ENCODE measurements around the gene TDO2. TPM values are rescaled to one million over a fixed set of nuclear protein-coding genes. Genes with fewer than 3 reads are reported as not detected.

TDO2 gene
- total and polyA plus RNA-seq, 2 of the 13 experiments (the other 11 are each of a cell fraction or from before 2014, with no cell fraction given) = not detected

DNA sequence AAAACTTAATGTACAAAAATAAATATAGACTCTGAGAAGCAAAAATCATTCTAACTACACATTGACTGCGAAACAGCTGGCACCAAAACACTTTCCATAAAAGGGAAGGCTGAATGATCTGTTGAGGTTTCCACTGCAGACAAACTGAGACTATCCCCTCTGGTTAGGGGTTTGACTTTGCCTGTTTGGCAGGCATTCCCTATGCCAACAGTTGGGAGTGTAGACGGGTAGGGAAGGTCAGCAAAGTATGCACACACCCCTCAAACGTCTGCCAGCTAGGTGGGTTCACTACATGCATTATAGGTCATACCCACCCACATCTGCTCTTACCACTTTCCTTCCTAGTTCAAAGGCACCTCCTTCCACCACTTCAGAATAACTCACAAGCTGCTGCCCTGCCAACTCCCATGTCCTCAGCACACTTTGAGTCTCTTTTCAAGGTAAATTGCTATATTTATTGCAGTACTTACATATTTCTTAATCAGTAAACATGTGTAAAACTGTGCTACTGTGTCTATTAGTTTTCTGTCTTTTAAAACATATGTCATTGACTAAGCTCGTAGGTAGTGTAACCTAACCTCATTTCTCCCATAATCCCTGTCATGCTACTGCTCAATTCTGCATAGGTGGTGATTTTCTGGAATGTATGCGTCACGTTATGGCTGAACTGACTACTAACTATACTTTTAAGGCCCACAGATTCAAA lies 37.7 kb downstream of the TDO2 start (continued):
- TF ChIP-seq, protein P1, sequence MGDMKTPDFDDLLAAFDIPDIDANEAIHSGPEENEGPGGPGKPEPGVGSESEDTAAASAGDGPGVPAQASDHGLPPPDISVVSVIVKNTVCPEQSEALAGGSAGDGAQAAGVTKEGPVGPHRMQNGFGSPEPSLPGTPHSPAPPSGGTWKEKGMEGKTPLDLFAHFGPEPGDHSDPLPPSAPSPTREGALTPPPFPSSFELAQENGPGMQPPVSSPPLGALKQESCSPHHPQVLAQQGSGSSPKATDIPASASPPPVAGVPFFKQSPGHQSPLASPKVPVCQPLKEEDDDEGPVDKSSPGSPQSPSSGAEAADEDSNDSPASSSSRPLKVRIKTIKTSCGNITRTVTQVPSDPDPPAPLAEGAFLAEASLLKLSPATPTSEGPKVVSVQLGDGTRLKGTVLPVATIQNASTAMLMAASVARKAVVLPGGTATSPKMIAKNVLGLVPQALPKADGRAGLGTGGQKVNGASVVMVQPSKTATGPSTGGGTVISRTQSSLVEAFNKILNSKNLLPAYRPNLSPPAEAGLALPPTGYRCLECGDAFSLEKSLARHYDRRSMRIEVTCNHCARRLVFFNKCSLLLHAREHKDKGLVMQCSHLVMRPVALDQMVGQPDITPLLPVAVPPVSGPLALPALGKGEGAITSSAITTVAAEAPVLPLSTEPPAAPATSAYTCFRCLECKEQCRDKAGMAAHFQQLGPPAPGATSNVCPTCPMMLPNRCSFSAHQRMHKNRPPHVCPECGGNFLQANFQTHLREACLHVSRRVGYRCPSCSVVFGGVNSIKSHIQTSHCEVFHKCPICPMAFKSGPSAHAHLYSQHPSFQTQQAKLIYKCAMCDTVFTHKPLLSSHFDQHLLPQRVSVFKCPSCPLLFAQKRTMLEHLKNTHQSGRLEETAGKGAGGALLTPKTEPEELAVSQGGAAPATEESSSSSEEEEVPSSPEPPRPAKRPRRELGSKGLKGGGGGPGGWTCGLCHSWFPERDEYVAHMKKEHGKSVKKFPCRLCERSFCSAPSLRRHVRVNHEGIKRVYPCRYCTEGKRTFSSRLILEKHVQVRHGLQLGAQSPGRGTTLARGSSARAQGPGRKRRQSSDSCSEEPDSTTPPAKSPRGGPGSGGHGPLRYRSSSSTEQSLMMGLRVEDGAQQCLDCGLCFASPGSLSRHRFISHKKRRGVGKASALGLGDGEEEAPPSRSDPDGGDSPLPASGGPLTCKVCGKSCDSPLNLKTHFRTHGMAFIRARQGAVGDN (CRISPR knock-in tag; IDR thresholded peaks at IDR 0.05) = no peak
- TF ChIP-seq ZNF816 (CRISPR knock-in tag; IDR thresholded peaks at IDR 0.05; ENCODE audit: borderline replicate concordance) = no peak
- no peak for TF ChIP-seq TCF12 (IDR thresholded peaks at IDR 0.05)
- no peak for TF ChIP-seq TCF12 (CRISPR knock-in tag; IDR thresholded peaks at IDR 0.05)
- no peak for TF ChIP-seq PITX1 (CRISPR knock-in tag; IDR thresholded peaks at IDR 0.05)
- TF ChIP-seq MYNN (CRISPR knock-in tag; IDR thresholded peaks at IDR 0.05; ENCODE audit: low read depth) = no peak
- no peak for TF ChIP-seq ZNF335 (CRISPR knock-in tag; IDR thresholded peaks at IDR 0.05)
- no peak for TF ChIP-seq ARNT (IDR thresholded peaks at IDR 0.05)
- TF ChIP-seq ARHGAP35 (CRISPR knock-in tag; IDR thresholded peaks at IDR 0.05; ENCODE audit: borderline replicate concordance) = no peak
- no peak for TF ChIP-seq NFYB (CRISPR knock-in tag; IDR thresholded peaks at IDR 0.05)

DNA sequence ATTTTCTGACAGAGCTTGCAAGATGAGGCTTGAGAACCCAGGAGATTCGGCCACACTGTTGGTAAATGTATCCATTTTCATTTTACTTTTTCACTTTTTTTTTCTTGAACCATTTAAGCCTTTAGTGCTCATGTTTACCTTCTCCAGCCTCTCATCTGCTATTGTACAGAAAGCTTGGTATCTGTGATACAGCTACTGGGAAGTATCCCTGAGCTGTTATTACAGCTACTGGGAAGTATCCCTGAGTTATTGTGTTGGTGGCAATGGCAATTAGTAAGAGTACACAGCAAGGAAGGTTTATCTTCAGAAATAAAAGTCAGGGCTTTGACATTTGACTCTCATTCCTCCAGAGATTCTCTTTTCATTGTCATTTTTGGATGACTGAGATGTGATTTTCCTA lies 38.3 kb downstream of the TDO2 start:
- ChIA-PET CTCF (ENCODE audit: low intra/inter-chr PET ratio, low total read pairs) (no interaction called here), POLR2A (no interaction called here)
- no peak overlapping the region for H3K9ac ChIP-seq (ENCODE audit: insufficient read depth, low read depth, low read length)
- H4K20me1 ChIP-seq (ENCODE audit: insufficient read depth, low read length) = no peaks in the 10 kb centered on the region
- no peak overlapping the region for H2AFZ ChIP-seq (ENCODE audit: low read length)
- WGBS (ENCODE audit: low lambda C conversion rate) = 0% methylated on average over 1 of the region's 1 CpG
- H3K79me2 ChIP-seq (ENCODE audit: insufficient read depth, low read length) = no peaks in the 10 kb centered on the region
- no peak overlapping the region for H3K27ac ChIP-seq (ENCODE audit: extremely low read length, insufficient read depth, low read length)
- H3K36me3 ChIP-seq (replicated peaks in 1 of 2; ENCODE audit: control insufficient read depth in 1 of 2, insufficient read depth in 2 of 2, low read length in 2 of 2) = no peaks in the 10 kb centered on the region
- in situ Hi-C loops (cut with HindIII; ENCODE audit: extremely low pct_ligation_motif_present, low pct_unique_long_range_greater_than_20kb) = no loop called here
- no peak for ATAC-seq
- no peaks in the 10 kb centered on the region for H3K4me1 ChIP-seq (ENCODE audit: insufficient read depth, low read length)
- H3K27me3 ChIP-seq (ENCODE audit: control insufficient read depth in 1 of 2, insufficient read depth in 2 of 2, low read length in 2 of 2) = no peaks in the 10 kb centered on the region
- BruUV-seq (replicated peaks) = no TSS peak
- intact Hi-C loops (cut with micrococcal nuclease; ENCODE audit: unreplicated experiment) = no loop called here
- FAIRE-seq = no peak
- H3K9me3 ChIP-seq (ENCODE audit: low read length) = no peaks in the 10 kb centered on the region
- no peak overlapping the region for H3K4me3 ChIP-seq (replicated peaks in 1 of 3; ENCODE audit: insufficient read depth in 1 of 3, low read depth in 2 of 3, low read length in 3 of 3)
- DNase-seq (ENCODE audit: low spot score) = no peak
- H3K4me2 ChIP-seq (ENCODE audit: low read depth, low read length) = no peak overlapping the region
- TF ChIP-seq, protein P2, sequence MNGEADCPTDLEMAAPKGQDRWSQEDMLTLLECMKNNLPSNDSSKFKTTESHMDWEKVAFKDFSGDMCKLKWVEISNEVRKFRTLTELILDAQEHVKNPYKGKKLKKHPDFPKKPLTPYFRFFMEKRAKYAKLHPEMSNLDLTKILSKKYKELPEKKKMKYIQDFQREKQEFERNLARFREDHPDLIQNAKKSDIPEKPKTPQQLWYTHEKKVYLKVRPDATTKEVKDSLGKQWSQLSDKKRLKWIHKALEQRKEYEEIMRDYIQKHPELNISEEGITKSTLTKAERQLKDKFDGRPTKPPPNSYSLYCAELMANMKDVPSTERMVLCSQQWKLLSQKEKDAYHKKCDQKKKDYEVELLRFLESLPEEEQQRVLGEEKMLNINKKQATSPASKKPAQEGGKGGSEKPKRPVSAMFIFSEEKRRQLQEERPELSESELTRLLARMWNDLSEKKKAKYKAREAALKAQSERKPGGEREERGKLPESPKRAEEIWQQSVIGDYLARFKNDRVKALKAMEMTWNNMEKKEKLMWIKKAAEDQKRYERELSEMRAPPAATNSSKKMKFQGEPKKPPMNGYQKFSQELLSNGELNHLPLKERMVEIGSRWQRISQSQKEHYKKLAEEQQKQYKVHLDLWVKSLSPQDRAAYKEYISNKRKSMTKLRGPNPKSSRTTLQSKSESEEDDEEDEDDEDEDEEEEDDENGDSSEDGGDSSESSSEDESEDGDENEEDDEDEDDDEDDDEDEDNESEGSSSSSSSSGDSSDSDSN (CRISPR knock-in tag; IDR thresholded peaks at IDR 0.05) = no peak
- no peak for TF ChIP-seq ZSCAN20 (CRISPR knock-in tag; IDR thresholded peaks at IDR 0.05; ENCODE audit: borderline replicate concordance)
- TF ChIP-seq GABPB1 (CRISPR knock-in tag; IDR thresholded peaks at IDR 0.05) = no peak
- no peak for TF ChIP-seq ZNF563 (CRISPR knock-in tag; IDR thresholded peaks at IDR 0.05)
- no peak for TF ChIP-seq KDM2A (CRISPR knock-in tag; IDR thresholded peaks at IDR 0.05; ENCODE audit: borderline replicate concordance, low read depth)
- TF ChIP-seq ZNF121 (CRISPR knock-in tag; IDR thresholded peaks at IDR 0.05) = no peak
- TF ChIP-seq HES4 (CRISPR knock-in tag; IDR thresholded peaks at IDR 0.05; ENCODE audit: borderline replicate concordance) = no peak
- no peak for TF ChIP-seq ZNF326 (CRISPR knock-in tag; IDR thresholded peaks at IDR 0.05; ENCODE audit: borderline replicate concordance)
- TF ChIP-seq ZNF749 (CRISPR knock-in tag; IDR thresholded peaks at IDR 0.05; ENCODE audit: borderline replicate concordance) = no peak

All from HepG2 (cell line).